ENCODE results near the gene OR2L5. TPM values are rescaled to one million over a fixed set of nuclear protein-coding genes. Genes with fewer than 3 reads are reported as not detected.

The OR2L5 gene
- total RNA-seq, 2 donors from 2014 or later, result not detected

DNA sequence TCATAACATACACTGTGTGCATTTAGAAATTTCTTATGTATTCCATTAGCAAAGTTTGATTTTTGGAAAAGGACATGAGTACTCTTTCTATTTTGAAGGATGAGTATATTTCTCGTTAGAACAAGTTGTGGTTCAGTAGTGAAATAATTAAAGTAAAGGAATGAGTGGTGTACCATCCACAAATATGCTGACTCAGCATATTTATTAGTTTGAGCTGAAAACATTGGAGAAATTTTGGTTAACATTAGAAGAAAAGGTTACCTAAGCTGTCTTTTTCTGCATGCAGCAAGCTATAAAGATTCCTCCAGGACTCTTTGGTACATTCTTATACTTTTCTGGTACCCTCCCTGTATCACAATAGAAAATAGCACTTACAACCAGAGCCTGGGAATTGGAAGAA is 5.7 kb upstream of the OR2L5 start:
- TF ChIP-seq, protein P1, sequence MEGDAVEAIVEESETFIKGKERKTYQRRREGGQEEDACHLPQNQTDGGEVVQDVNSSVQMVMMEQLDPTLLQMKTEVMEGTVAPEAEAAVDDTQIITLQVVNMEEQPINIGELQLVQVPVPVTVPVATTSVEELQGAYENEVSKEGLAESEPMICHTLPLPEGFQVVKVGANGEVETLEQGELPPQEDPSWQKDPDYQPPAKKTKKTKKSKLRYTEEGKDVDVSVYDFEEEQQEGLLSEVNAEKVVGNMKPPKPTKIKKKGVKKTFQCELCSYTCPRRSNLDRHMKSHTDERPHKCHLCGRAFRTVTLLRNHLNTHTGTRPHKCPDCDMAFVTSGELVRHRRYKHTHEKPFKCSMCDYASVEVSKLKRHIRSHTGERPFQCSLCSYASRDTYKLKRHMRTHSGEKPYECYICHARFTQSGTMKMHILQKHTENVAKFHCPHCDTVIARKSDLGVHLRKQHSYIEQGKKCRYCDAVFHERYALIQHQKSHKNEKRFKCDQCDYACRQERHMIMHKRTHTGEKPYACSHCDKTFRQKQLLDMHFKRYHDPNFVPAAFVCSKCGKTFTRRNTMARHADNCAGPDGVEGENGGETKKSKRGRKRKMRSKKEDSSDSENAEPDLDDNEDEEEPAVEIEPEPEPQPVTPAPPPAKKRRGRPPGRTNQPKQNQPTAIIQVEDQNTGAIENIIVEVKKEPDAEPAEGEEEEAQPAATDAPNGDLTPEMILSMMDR (conservative IDR thresholded peaks at IDR 0.05), result no peak
- H3K36me3 ChIP-seq (ENCODE audit: control insufficient read depth, insufficient read depth, low read length), result no peaks in the 10 kb centered on the region
- no peak overlapping the region for H3K9ac ChIP-seq (ENCODE audit: extremely low read depth, low read length, poor library complexity, severe bottlenecking)
- no peaks in the 10 kb centered on the region for H3K4me1 ChIP-seq (ENCODE audit: control insufficient read depth, insufficient read depth, low read length)
- Mint-ChIP-seq H3K27ac (no peak overlapping the region), H3K36me3 (ENCODE audit: low read depth) (no peaks in the 10 kb centered on the region), H3K4me3 (no peak overlapping the region), H3K9me3 (peaks cover 89% of the 10 kb centered on the region), H3K4me1 (no peaks in the 10 kb centered on the region), H3K27me3 (ENCODE audit: insufficient read depth) (no peaks in the 10 kb centered on the region)
- H3K4me3 ChIP-seq (ENCODE audit: low read length), result peak overlapping the region; percentile 44
- WGBS, 2 experiments (ENCODE audit: insufficient coverage in 1 of 2, insufficient read length in 1 of 2), result 42 to 43% methylated on average over 1 of the region's 1 CpG
- no peaks in the 10 kb centered on the region for H3K27me3 ChIP-seq (ENCODE audit: control insufficient read depth, insufficient read depth, low read length, poor library complexity, severe bottlenecking)
- peaks cover 80% of the 10 kb centered on the region for H3K9me3 ChIP-seq (ENCODE audit: control insufficient read depth, low read length)
- no peak for DNase-seq
- no peak overlapping the region for H3K27ac ChIP-seq (ENCODE audit: low read depth, low read length)

DNA sequence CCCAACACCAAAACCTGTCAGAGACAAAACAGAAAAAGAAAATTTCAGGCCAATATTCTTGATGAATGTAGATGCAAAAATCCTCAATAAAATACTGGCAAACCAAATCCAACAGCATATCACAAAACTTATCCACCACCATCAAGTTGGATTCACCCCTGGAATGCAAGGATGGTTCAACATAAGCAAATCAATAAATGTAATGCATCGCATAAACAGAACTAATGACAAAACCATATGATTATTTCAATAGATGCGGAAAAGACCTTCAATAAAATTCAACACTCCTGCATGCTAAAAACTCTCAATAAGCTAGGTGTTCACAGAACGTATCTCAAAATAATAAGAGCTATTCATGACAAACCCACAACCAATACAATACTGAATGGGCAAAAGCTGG is 3.8 kb upstream of the OR2L5 start:
- H3K4me3 Mint-ChIP-seq, result no peak overlapping the region
- WGBS, 2 experiments (ENCODE audit: insufficient coverage in 1 of 2, insufficient read length in 1 of 2), result 67 to 74% methylated on average over 1 to 3 of the region's 3 CpGs
- H3K4me1 ChIP-seq (ENCODE audit: control insufficient read depth, insufficient read depth, low read length), result no peaks in the 10 kb centered on the region
- peaks cover 86% of the 10 kb centered on the region for H3K9me3 Mint-ChIP-seq
- no peak overlapping the region for H3K9ac ChIP-seq (ENCODE audit: extremely low read depth, low read length, poor library complexity, severe bottlenecking)
- no peaks in the 10 kb centered on the region for H3K27me3 ChIP-seq (ENCODE audit: control insufficient read depth, insufficient read depth, low read length, poor library complexity, severe bottlenecking)
- no peaks in the 10 kb centered on the region for H3K36me3 Mint-ChIP-seq (ENCODE audit: low read depth)
- no peak overlapping the region for H3K27ac Mint-ChIP-seq
- no peak for DNase-seq
- no peak overlapping the region for H3K4me3 ChIP-seq (ENCODE audit: low read length)
- TF ChIP-seq, protein P1 (conservative IDR thresholded peaks at IDR 0.05), result no peak
- no peak overlapping the region for H3K27ac ChIP-seq (ENCODE audit: low read depth, low read length)
- no peaks in the 10 kb centered on the region for H3K27me3 Mint-ChIP-seq (ENCODE audit: insufficient read depth)
- H3K9me3 ChIP-seq (ENCODE audit: control insufficient read depth, low read length), result peaks cover 81% of the 10 kb centered on the region
- no peaks in the 10 kb centered on the region for H3K4me1 Mint-ChIP-seq
- H3K36me3 ChIP-seq (ENCODE audit: control insufficient read depth, insufficient read depth, low read length), result no peaks in the 10 kb centered on the region

DNA sequence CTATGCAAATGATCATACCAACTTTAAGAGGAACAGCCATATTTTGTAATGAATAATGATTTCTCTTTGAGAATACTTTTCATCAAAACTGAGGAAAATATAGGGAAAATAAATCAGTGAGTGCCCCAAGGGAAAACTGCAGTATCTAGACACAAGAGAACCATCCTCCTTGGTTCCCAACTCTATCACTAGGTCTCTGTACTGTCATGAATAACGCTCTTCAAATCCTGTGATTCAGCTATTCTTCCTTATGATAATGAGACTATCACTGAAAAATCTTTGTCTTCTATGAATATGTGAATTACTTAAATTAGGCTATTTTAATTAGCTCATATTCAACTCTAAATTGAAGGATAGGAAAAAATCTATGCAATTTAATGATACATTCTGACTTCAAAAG is 2.3 kb downstream of the OR2L5 start:
- WGBS, 2 experiments (ENCODE audit: insufficient coverage in 1 of 2, insufficient read length in 1 of 2), result 67% methylated on average over 1 of the region's 1 CpG; no CpG with 5 or more reads in 1 of the 2 experiments
- peaks cover 75% of the 10 kb centered on the region for H3K9me3 Mint-ChIP-seq
- Histone ChIP-seq H3K27ac (ENCODE audit: low read depth, low read length) (no peak overlapping the region), H3K4me1 (ENCODE audit: control insufficient read depth, insufficient read depth, low read length) (no peaks in the 10 kb centered on the region), H3K9me3 (ENCODE audit: control insufficient read depth, low read length) (peaks cover 73% of the 10 kb centered on the region), H3K4me3 (ENCODE audit: low read length) (no peak overlapping the region), H3K9ac (ENCODE audit: extremely low read depth, low read length, poor library complexity, severe bottlenecking) (no peak overlapping the region), H3K27me3 (ENCODE audit: control insufficient read depth, insufficient read depth, low read length, poor library complexity, severe bottlenecking) (no peaks in the 10 kb centered on the region), H3K36me3 (ENCODE audit: control insufficient read depth, insufficient read depth, low read length) (no peaks in the 10 kb centered on the region)
- H3K27ac Mint-ChIP-seq, result no peak overlapping the region
- H3K4me3 Mint-ChIP-seq, result no peak overlapping the region
- no peaks in the 10 kb centered on the region for H3K36me3 Mint-ChIP-seq (ENCODE audit: low read depth)
- DNase-seq, result no peak
- TF ChIP-seq, protein P1 (conservative IDR thresholded peaks at IDR 0.05), result no peak
- H3K4me1 Mint-ChIP-seq, result no peaks in the 10 kb centered on the region
- no peaks in the 10 kb centered on the region for H3K27me3 Mint-ChIP-seq (ENCODE audit: insufficient read depth)
